HEK293T (cell line): ENCODE results near the gene GBGT1.

ENCODE experiments used
- CTCF ChIA-PET: fragments of 350-600 bp; formaldehyde crosslinking; extraction: SDS; loops from one replicate; lab custom pipeline; 2021; ENCODE audit warnings: antibody characterized with exemption, inconsistent platforms; lab: Yijun Ruan, JAX
- POLR2A ChIA-PET: fragments of 350-600 bp; formaldehyde crosslinking; extraction: SDS; loops from one replicate; lab custom pipeline; 2020; ENCODE audit warnings: antibody characterized with exemption, inconsistent platforms; lab: Yijun Ruan, JAX
- DNase-seq: peaks from one replicate; pipeline ENCODE4 v3.0.0; 2012; ENCODE audit warnings: mixed read lengths; ENCODE audit errors: extremely low spot score
- ARNT ChIP-seq: fragments of 450-650 bp; IDR thresholded peaks from 2 replicates; pipeline ENCODE4 v1.6.1; 2017; ENCODE audit warnings: mild to moderate bottlenecking
- BHLHE40 ChIP-seq: fragments of 450-650 bp; IDR thresholded peaks from 2 replicates; pipeline ENCODE4 v1.6.1; 2016; ENCODE audit warnings: mild to moderate bottlenecking, moderate library complexity, borderline replicate concordance
- CTBP1 ChIP-seq: fragments of 450-650 bp; IDR thresholded peaks from 2 replicates; pipeline ENCODE4 v1.6.1; 2016; ENCODE audit warnings: borderline replicate concordance
- ELF4 ChIP-seq: fragments of 450-650 bp; IDR thresholded peaks from 2 replicates; pipeline ENCODE4 v1.6.1; 2017; ENCODE audit warnings: antibody characterized with exemption
- FOXA1 ChIP-seq: fragments of 450-650 bp; IDR thresholded peaks from 2 replicates; pipeline ENCODE4 v1.6.1; 2016; ENCODE audit warnings: mild to moderate bottlenecking
- FOXK2 ChIP-seq: fragments of 450-650 bp; IDR thresholded peaks from 2 replicates; pipeline ENCODE4 v1.6.1; 2016; ENCODE audit warnings: mild to moderate bottlenecking
- FOXM1 ChIP-seq: fragments of 450-650 bp; IDR thresholded peaks from 2 replicates; pipeline ENCODE4 v1.6.1; 2017; ENCODE audit warnings: mild to moderate bottlenecking, borderline replicate concordance
- HDGF ChIP-seq: fragments of 450-650 bp; IDR thresholded peaks from 2 replicates; pipeline ENCODE4 v1.6.1; 2017; ENCODE audit warnings: antibody characterized with exemption, borderline replicate concordance
- L3MBTL2 ChIP-seq: fragments of 450-650 bp; conservative IDR thresholded peaks from 2 replicates; pipeline ENCODE4 v1.6.1; 2016; ENCODE audit warnings: mild to moderate bottlenecking
- LEF1 ChIP-seq: fragments of 450-650 bp; IDR thresholded peaks from 2 replicates; pipeline ENCODE4 v1.6.1; 2017; ENCODE audit warnings: mild to moderate bottlenecking, borderline replicate concordance
- NFRKB ChIP-seq: fragments of 450-650 bp; IDR thresholded peaks from 2 replicates; pipeline ENCODE4 v1.6.1; 2016; ENCODE audit warnings: mild to moderate bottlenecking, moderate library complexity
- PKNOX1 ChIP-seq: fragments of 450-650 bp; IDR thresholded peaks from 2 replicates; pipeline ENCODE4 v1.6.1; 2016
- SP1 ChIP-seq: fragments of 450-650 bp; IDR thresholded peaks from 2 replicates; pipeline ENCODE4 v1.6.1; 2017
- SUZ12 ChIP-seq: fragments of 450-650 bp; IDR thresholded peaks from 2 replicates; pipeline ENCODE4 v1.6.1; 2016; ENCODE audit warnings: mild to moderate bottlenecking
- TARDBP ChIP-seq: fragments of 450-650 bp; IDR thresholded peaks from 2 replicates; pipeline ENCODE4 v1.6.1; 2016
- ZNF384 ChIP-seq: fragments of 450-650 bp; IDR thresholded peaks from 2 replicates; pipeline ENCODE4 v1.6.1; 2016

The GBGT1 gene

DNA sequence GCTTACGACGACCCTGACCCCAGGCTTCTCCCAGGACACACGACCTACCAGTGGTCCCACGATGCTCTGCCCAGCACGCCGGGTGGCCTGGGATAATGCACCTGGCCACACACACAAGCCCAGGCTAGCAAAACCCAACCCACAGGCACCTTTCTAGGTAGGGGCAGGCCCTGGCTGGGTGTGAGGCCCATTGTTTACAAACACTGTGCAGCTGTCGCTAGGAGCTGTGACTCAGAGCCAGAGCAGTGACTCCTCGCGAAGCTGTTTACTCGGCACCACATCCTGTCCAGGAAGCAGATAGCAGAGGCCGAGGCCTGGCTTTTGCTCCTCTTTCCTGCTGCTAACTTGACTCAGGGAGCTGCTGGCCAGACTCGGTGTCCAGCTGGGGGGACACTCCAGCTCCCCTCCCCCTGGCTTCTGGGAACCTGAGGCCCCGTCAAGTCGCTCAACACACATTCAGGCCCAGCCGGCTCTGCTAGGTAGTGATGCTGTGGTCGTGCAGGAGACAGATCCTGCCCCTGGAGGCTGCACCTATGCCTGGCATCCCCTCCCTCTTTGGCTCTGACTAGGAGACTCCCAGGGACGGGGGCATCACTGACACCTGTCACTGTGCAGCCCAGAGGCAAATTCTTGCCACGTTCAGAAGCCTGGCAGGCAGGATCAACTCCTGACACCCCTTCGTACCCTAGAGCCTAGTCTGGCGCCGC lies 29.9 kb downstream of the GBGT1 start:
- CTCF ChIA-PET, result interaction anchor here (3.6 kb wide), 1 partner anchor 10 kb away, joined by 16 read pairs; no protein-coding TSS in a partner anchor
- TF ChIP-seq PKNOX1 (no peak), FOXM1 (no peak), SUZ12 (no peak), NFRKB (no peak), SP1 (no peak)
- POLR2A ChIA-PET, result interaction anchor here (1.3 kb wide), 1 partner anchor 104 kb away, joined by 3 read pairs; no protein-coding TSS in a partner anchor
- DNase-seq, result no peak

GRCh38 chr9:133132174-133132573 lies 31.5 kb downstream of the GBGT1 start:
- ChIA-PET CTCF (interaction anchor here (3.6 kb wide), 1 partner anchor 12 kb away, joined by 16 read pairs; no protein-coding TSS in a partner anchor), POLR2A (interaction anchor here (1.3 kb wide), 1 partner anchor 102 kb away, joined by 3 read pairs; no protein-coding TSS in a partner anchor)
- TF ChIP-seq FOXK2 (no peak), PKNOX1 (no peak), SP1 (no peak), LEF1 (no peak), FOXM1 (no peak), NFRKB (no peak), FOXA1 (no peak), SUZ12 (no peak), L3MBTL2 (no peak), BHLHE40 (no peak), ARNT (no peak), ELF4 (no peak), HDGF (no peak), TARDBP (no peak), CTBP1 (no peak), ZNF384 (no peak)

GRCh38 chr9:133131506-133131905 lies 32.2 kb downstream of the GBGT1 start:
- ChIA-PET CTCF (interaction anchor here (3.6 kb wide), 1 partner anchor 13 kb away, joined by 16 read pairs; no protein-coding TSS in a partner anchor), POLR2A (no interaction called here)
- DNase-seq, result no peak
- TF ChIP-seq BHLHE40 (no peak), ELF4 (no peak), L3MBTL2 (no peak), TARDBP (no peak)

More at GRCh38 chr9:133132174-133132573, 31.5 kb downstream of the GBGT1 start:
- DNase-seq, result no peak

DNA sequence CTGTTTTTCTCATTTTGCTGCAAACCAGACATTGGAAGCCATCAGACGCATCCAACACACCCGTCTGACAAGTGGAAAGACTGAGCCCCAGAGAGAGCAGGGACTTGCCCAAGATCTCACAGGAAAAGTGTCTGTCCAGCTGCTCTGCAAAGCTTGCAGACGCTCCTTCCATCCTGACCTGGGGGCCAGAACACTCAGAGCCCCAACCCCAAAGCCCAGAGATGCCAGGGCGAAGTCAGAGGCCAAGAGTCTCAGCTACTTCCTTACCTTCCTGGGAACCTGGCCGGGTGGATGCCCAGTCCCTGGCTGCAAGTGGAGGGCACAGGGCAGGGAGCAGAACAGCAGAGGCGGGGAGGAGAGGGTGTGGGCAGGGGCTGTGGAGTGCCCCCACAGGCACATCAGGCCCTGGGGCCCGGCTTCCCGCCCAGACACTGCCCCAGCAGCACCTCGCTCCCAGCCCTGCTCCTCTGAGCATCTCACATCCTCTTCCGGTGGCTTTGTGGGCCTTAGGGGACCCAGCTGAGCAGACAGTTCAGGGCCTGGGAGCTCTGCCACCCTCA lies 32.9 kb downstream of the GBGT1 start:
- no peak for DNase-seq
- ChIA-PET CTCF (interaction anchor here (3.6 kb wide), 1 partner anchor 13 kb away, joined by 16 read pairs; no protein-coding TSS in a partner anchor), POLR2A (no interaction called here)
- TF ChIP-seq FOXA1 (no peak), ZNF384 (no peak), CTBP1 (no peak), SUZ12 (no peak), TARDBP (no peak), HDGF (no peak), SP1 (no peak), NFRKB (no peak), PKNOX1 (no peak)

GRCh38 chr9:133129001-133129795 lies 34.5 kb downstream of the GBGT1 start:
- no peak for DNase-seq
- ChIA-PET POLR2A (no interaction called here), CTCF (no interaction called here)
- TF ChIP-seq FOXK2, result no peak
- TF ChIP-seq ZNF384, result no peak
- no peak for TF ChIP-seq FOXA1
- TF ChIP-seq BHLHE40, result no peak
- TF ChIP-seq SP1, result no peak
- TF ChIP-seq FOXM1, result no peak
- TF ChIP-seq NFRKB, result no peak
- TF ChIP-seq PKNOX1, result no peak
- no peak for TF ChIP-seq L3MBTL2
- no peak for TF ChIP-seq HDGF
- no peak for TF ChIP-seq TARDBP
- TF ChIP-seq ELF4, result no peak
- no peak for TF ChIP-seq LEF1
- no peak for TF ChIP-seq ARNT
